GM18499 (cell line): ENCODE data around the gene KRT84.
"Not testable (repeated sequence)": the region's sequence is repeated elsewhere in the genome, so short reads cannot be mapped to it uniquely, and the experiment has no call there.

ENCODE experiments used
- ATAC-seq: cut with Tn5 transposase; IDR thresholded peaks from one replicate; pipeline ENCODE4 v1.9.1; 2021; ENCODE audit warnings: moderate number of reproducible peaks; ENCODE audit not compliant: insufficient read depth, unreplicated experiment

KRT84 gene

GRCh38 chr12:52349196-52349595 is 36.3 kb downstream of the KRT84 start:
- ATAC-seq, result no peak

- ATAC-seq, result no peak
These were observed 37.6 kb downstream of the KRT84 start for GRCh38 chr12:52347551-52348510.

GRCh38 chr12:52347016-52347415 is 38.4 kb downstream of the KRT84 start:
- ATAC-seq, result no peak

GRCh38 chr12:52346593-52346992 is 38.9 kb downstream of the KRT84 start:
- ATAC-seq, result no peak

- not testable (repeated sequence) for ATAC-seq
These were observed 40.4 kb downstream of the KRT84 start for GRCh38 chr12:52345041-52345440.

- ATAC-seq, result no peak
These were observed 41.3 kb downstream of the KRT84 start for GRCh38 chr12:52344111-52344510.

- no peak for ATAC-seq
These were observed 41.9 kb downstream of the KRT84 start for GRCh38 chr12:52343550-52343949.

- ATAC-seq, result no peak
These were observed 42.5 kb downstream of the KRT84 start for GRCh38 chr12:52342781-52343490.

- no peak for ATAC-seq
These were observed 44.3 kb downstream of the KRT84 start for GRCh38 chr12:52341066-52341580.

- ATAC-seq, result no peak
These were observed 47.1 kb downstream of the KRT84 start for GRCh38 chr12:52338241-52338960.

GRCh38 chr12:52337054-52337453 is 48.4 kb downstream of the KRT84 start:
- ATAC-seq, result no peak

GRCh38 chr12:52336641-52337040 is 48.8 kb downstream of the KRT84 start:
- no peak for ATAC-seq

GRCh38 chr12:52335598-52336262 is 49.7 kb downstream of the KRT84 start:
- no peak for ATAC-seq

- no peak for ATAC-seq
These were observed 51.3 kb downstream of the KRT84 start for GRCh38 chr12:52334185-52334584.

GRCh38 chr12:52333321-52333720 is 52.1 kb downstream of the KRT84 start:
- ATAC-seq, result no peak

- no peak for ATAC-seq
These were observed 53.1 kb downstream of the KRT84 start for GRCh38 chr12:52332381-52332780.

GRCh38 chr12:52331833-52332232 is 53.6 kb downstream of the KRT84 start:
- ATAC-seq, result no peak

- no peak for ATAC-seq
These were observed 54.4 kb downstream of the KRT84 start for GRCh38 chr12:52331039-52331438.

GRCh38 chr12:52327830-52328500 is 57.5 kb downstream of the KRT84 start:
- no peak for ATAC-seq
